HepG2 (cell line): ENCODE measurements around the gene C11orf24. TPM values are rescaled to one million over a fixed set of nuclear protein-coding genes. Genes with fewer than 3 reads are reported as not detected.
A peak's percentile ranks its signal among the peaks of the same experiment; 100 is the strongest.

ENCODE experiments used
- CBX1 ChIP-seq: IDR thresholded peaks from one replicate; pipeline ENCODE4 v1.6.1; 2016; ENCODE audit warnings: antibody characterized with exemption, low read depth
- CC2D1A ChIP-seq: sonication (generic); formaldehyde crosslinking; IDR thresholded peaks from 2 replicates; pipeline ENCODE4 v1.8.1; 2023; ENCODE audit warnings: mild to moderate bottlenecking, missing genetic modification reagents
- EED ChIP-seq: sonication (generic); formaldehyde crosslinking; IDR thresholded peaks from 2 replicates; pipeline ENCODE4 v1.5.0; 2020; ENCODE audit warnings: mild to moderate bottlenecking, missing genetic modification reagents
- GABPA ChIP-seq, 2 experiments: IDR thresholded peaks; 2 replicates each; pipeline ENCODE4 v1.6.1; 2011 to 2016; ENCODE audit warnings: low read depth in 2 of 2, low read length in 1 of 2, missing biosample characterization in 1 of 2, missing genetic modification characterization in 1 of 2
- HNRNPLL ChIP-seq: fragments of 200-400 bp; formaldehyde crosslinking; IDR thresholded peaks from 2 replicates; pipeline ENCODE4 v1.6.1; 2017; ENCODE audit warnings: mild to moderate bottlenecking, low read depth, low read length; ENCODE audit not compliant: poor library complexity, severe bottlenecking
- MBD4 ChIP-seq: IDR thresholded peaks from 2 replicates; pipeline ENCODE4 v1.6.1; 2012; ENCODE audit warnings: low read length, inconsistent platforms, borderline replicate concordance
- PCBP1 ChIP-seq: fragments of 200-400 bp; formaldehyde crosslinking; IDR thresholded peaks from 2 replicates; pipeline ENCODE4 v1.6.1; 2017; ENCODE audit warnings: mild to moderate bottlenecking, low read depth, low read length, borderline replicate concordance
- PCBP2 ChIP-seq: fragments of 200-400 bp; formaldehyde crosslinking; optimal IDR thresholded peaks from 2 replicates; pipeline ENCODE3; 2018; ENCODE audit warnings: low read length, low read depth; ENCODE audit not compliant: poor library complexity, severe bottlenecking
- REXO4 ChIP-seq: sonication (generic); formaldehyde crosslinking; IDR thresholded peaks from 2 replicates; pipeline ENCODE4 v1.8.0; 2022; ENCODE audit warnings: missing genetic modification reagents, mild to moderate bottlenecking, borderline replicate concordance
- SETDB1 ChIP-seq: sonication (generic); formaldehyde crosslinking; IDR thresholded peaks from 2 replicates; pipeline ENCODE4 v1.5.1; 2020; ENCODE audit warnings: missing genetic modification reagents, mild to moderate bottlenecking, borderline replicate concordance
- SP5 ChIP-seq: IDR thresholded peaks from 2 replicates; pipeline ENCODE4 v1.6.1; 2016; ENCODE audit warnings: low read depth, borderline replicate concordance
- U2AF1 ChIP-seq: fragments of 200-400 bp; formaldehyde crosslinking; optimal IDR thresholded peaks from 2 replicates; pipeline ENCODE3; 2017; ENCODE audit warnings: mild to moderate bottlenecking, low read depth, low read length
- ZMYM4 ChIP-seq: sonication (generic); formaldehyde crosslinking; IDR thresholded peaks from 2 replicates; pipeline ENCODE4 v1.8.1; 2023; ENCODE audit warnings: mild to moderate bottlenecking, missing genetic modification reagents
- ZNF17 ChIP-seq: sonication (generic); formaldehyde crosslinking; IDR thresholded peaks from 2 replicates; pipeline ENCODE4 v1.5.0; 2020; ENCODE audit warnings: mild to moderate bottlenecking, missing genetic modification reagents
- ZNF333 ChIP-seq: sonication (generic); formaldehyde crosslinking; IDR thresholded peaks from 2 replicates; pipeline ENCODE4 v1.4.0; 2020; ENCODE audit warnings: mild to moderate bottlenecking, missing genetic modification reagents, borderline replicate concordance
- ZNF34 ChIP-seq: sonication (generic); formaldehyde crosslinking; IDR thresholded peaks from 2 replicates; pipeline ENCODE4 v1.4.0; 2020; ENCODE audit warnings: mild to moderate bottlenecking, missing genetic modification reagents, borderline replicate concordance
- ZNF441 ChIP-seq: sonication (generic); formaldehyde crosslinking; IDR thresholded peaks from 2 replicates; pipeline ENCODE4 v1.7.0; 2021; ENCODE audit warnings: missing genetic modification reagents, borderline replicate concordance
- ZNF512 ChIP-seq: sonication (generic); formaldehyde crosslinking; IDR thresholded peaks from 2 replicates; pipeline ENCODE4 v1.4.0; 2020; ENCODE audit warnings: mild to moderate bottlenecking, missing genetic modification reagents
- ZNF530 ChIP-seq: sonication (generic); formaldehyde crosslinking; IDR thresholded peaks from 2 replicates; pipeline ENCODE4 v1.5.0; 2020; ENCODE audit warnings: low read depth, mild to moderate bottlenecking, missing genetic modification reagents
- ZNF543 ChIP-seq: sonication (generic); formaldehyde crosslinking; IDR thresholded peaks from 2 replicates; pipeline ENCODE4 v1.4.0; 2020; ENCODE audit warnings: mild to moderate bottlenecking, missing genetic modification reagents
- ZNF564 ChIP-seq: sonication (generic); formaldehyde crosslinking; IDR thresholded peaks from 2 replicates; pipeline ENCODE4 v1.8.1; 2023; ENCODE audit warnings: mild to moderate bottlenecking, missing genetic modification reagents
- ZNF607 ChIP-seq: sonication (generic); formaldehyde crosslinking; IDR thresholded peaks from 2 replicates; pipeline ENCODE4 v1.5.1; 2020; ENCODE audit warnings: missing genetic modification reagents, mild to moderate bottlenecking, borderline replicate concordance
- ZNF768 ChIP-seq: sonication (generic); formaldehyde crosslinking; IDR thresholded peaks from 2 replicates; pipeline ENCODE4 v1.4.0; 2020; ENCODE audit warnings: missing genetic modification reagents
- ZNF773 ChIP-seq: sonication (generic); formaldehyde crosslinking; IDR thresholded peaks from 2 replicates; pipeline ENCODE4 v1.4.0; 2020; ENCODE audit warnings: missing genetic modification reagents, borderline replicate concordance
- ZNF839 ChIP-seq: sonication (generic); formaldehyde crosslinking; IDR thresholded peaks from 2 replicates; pipeline ENCODE4 v1.4.0; 2020; ENCODE audit warnings: missing genetic modification reagents, mild to moderate bottlenecking, borderline replicate concordance
- ZNF883 ChIP-seq: sonication (generic); formaldehyde crosslinking; IDR thresholded peaks from 2 replicates; pipeline ENCODE4 v1.5.1; 2020; ENCODE audit warnings: mild to moderate bottlenecking, missing genetic modification reagents; ENCODE audit errors: not compliant biosample characterization
- ZSCAN31 ChIP-seq: sonication (generic); formaldehyde crosslinking; IDR thresholded peaks from 2 replicates; pipeline ENCODE4 v1.5.0; 2020; ENCODE audit warnings: low read depth, mild to moderate bottlenecking, missing genetic modification reagents
- polyA plus RNA-seq, 8 experiments: library from polyadenylated mRNA; depleted of rRNA in 3 of 8; stranded (reverse) in 7 of 8; unstranded in 1 of 8; fragments of >200 nt; fragmentation: Illumina TruSeq in 4 of 8; extraction: Trizol in 4 of 8; gene quantifications; 2 replicates each; pipeline versions ENCODE4 v1.2.1 to v1.2.3, GENCODE V29; 2011 to 2016; ENCODE audit warnings: low read depth in 4 of 8, missing spikeins in 1 of 8, mixed read lengths in 1 of 8; ENCODE audit not compliant: insufficient read depth in 1 of 8
- total RNA-seq, 5 experiments: library from RNA; depleted of rRNA; stranded (reverse); fragments of >200 nt; fragmentation: Illumina TruSeq; extraction: Trizol; gene quantifications; 2 replicates each; pipeline ENCODE4 v1.2.3, GENCODE V29; 2016; ENCODE audit warnings: low read depth in 1 of 5
- TF ChIP-seq, protein P1 (sequence below): sonication (generic); formaldehyde crosslinking; IDR thresholded peaks from 2 replicates; pipeline ENCODE4 v1.4.0; 2020; ENCODE audit warnings: mild to moderate bottlenecking, missing genetic modification reagents, borderline replicate concordance

The C11orf24 gene
- total and polyA plus RNA-seq, 2 of the 13 experiments (the other 11 are each of a cell fraction or from before 2014, with no cell fraction given) = 52.9 to 55.5 TPM

DNA sequence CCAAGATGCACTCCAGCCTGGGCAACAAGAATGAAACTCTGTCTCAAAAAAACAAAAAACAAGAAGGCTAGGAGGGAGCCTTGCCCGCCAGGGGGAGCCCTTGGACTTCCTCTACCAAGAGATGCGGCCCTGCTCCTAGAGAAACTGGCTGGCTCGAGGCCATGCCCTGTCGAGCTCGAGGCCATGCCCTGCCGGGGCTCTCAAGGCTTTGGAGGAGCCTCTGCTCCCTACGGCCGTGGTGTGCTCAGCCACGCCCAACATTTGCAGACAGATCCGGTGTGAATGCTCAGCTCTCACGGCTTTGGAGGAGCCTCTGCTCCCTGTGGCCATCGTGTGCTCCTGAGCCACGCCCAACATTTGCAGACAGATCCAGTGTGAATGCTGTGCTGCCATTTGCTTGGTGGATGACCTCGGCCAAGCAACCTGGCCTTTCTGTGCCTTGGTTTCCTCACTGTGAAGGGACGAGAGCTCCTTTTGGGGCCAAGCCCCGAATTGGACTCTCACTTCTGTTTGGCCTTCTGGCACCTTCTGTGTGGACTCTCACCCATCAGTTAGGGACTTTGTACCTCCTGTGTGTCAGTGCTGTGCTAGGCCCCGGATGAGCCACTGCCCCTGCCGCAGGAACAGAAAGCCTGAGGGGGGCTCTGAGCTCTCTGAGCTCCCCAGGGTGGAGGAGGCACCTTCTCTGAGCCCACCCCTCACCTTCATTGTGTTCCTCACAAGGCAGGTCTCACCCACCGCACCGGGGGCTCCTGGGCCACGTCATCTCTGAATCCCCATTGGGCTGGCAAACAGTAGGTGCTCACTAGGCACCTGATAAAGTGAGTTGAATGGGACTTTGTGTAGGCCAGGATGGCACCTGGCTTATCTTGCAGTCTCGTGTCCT is 14.1 kb downstream of the C11orf24 start (continued):
- TF ChIP-seq ZNF34 (CRISPR knock-in tag) = no peak
- TF ChIP-seq SETDB1 (CRISPR knock-in tag) = no peak
- no peak for TF ChIP-seq ZNF530 (CRISPR knock-in tag)
- TF ChIP-seq, protein P1, sequence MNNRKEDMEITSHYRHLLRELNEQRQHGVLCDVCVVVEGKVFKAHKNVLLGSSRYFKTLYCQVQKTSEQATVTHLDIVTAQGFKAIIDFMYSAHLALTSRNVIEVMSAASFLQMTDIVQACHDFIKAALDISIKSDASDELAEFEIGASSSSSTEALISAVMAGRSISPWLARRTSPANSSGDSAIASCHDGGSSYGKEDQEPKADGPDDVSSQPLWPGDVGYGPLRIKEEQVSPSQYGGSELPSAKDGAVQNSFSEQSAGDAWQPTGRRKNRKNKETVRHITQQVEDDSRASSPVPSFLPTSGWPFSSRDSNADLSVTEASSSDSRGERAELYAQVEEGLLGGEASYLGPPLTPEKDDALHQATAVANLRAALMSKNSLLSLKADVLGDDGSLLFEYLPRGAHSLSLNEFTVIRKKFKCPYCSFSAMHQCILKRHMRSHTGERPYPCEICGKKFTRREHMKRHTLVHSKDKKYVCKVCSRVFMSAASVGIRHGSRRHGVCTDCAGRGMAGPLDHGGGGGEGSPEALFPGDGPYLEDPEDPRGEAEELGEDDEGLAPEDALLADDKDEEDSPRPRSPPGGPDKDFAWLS (CRISPR knock-in tag) = no peak
- no peak for TF ChIP-seq ZNF773
- TF ChIP-seq ZNF543 = no peak
- TF ChIP-seq CC2D1A = no peak
- TF ChIP-seq PCBP2 = no peak
- no peak for TF ChIP-seq ZNF839 (CRISPR knock-in tag)
- TF ChIP-seq EED = no peak
- TF ChIP-seq ZSCAN31 (CRISPR knock-in tag) = peak; percentile 59; the same call in 1 of the 2 replicates
- no peak for TF ChIP-seq CBX1
- no peak for TF ChIP-seq MBD4
- no peak for TF ChIP-seq U2AF1
- TF ChIP-seq ZNF333 = no peak
- no peak for TF ChIP-seq REXO4
- TF ChIP-seq ZNF17 (CRISPR knock-in tag) = no peak
- TF ChIP-seq GABPA (IDR thresholded peaks at IDR 0.05; ENCODE audit: low read depth, low read length) = no peak
- TF ChIP-seq GABPA (CRISPR knock-in tag; IDR thresholded peaks at IDR 0.05; ENCODE audit: low read depth) = no peak
- no peak for TF ChIP-seq ZNF564 (CRISPR knock-in tag)
- TF ChIP-seq SP5 (CRISPR knock-in tag) = no peak; the same call in 1 of the 2 replicates
- 0 out of 2 replicates have a peak, but pooled peaks have one; percentile 18 for TF ChIP-seq ZNF768
- TF ChIP-seq PCBP1 = no peak
- peak; percentile 85 for TF ChIP-seq ZNF607 (CRISPR knock-in tag)
- no peak for TF ChIP-seq ZNF512 (CRISPR knock-in tag)
- TF ChIP-seq ZNF441 = no peak
- TF ChIP-seq HNRNPLL = peak; percentile 11
- peak; percentile 72 for TF ChIP-seq ZMYM4
- no peak for TF ChIP-seq ZNF883 (CRISPR knock-in tag)
